22Rv1 (cell line): ENCODE measurements around the gene MTPN.

Experiments
- ZFX ChIP-seq: fragments of 450-650 bp; IDR thresholded peaks from 2 replicates; pipeline ENCODE4 v1.6.1; 2017; ENCODE audit warnings: antibody characterized with exemption, borderline replicate concordance
- TF ChIP-seq, protein P1 (sequence below): fragments of 450-650 bp; IDR thresholded peaks from 2 replicates; pipeline ENCODE4 v1.5.1; 2017; ENCODE audit warnings: mild to moderate bottlenecking

DNA sequence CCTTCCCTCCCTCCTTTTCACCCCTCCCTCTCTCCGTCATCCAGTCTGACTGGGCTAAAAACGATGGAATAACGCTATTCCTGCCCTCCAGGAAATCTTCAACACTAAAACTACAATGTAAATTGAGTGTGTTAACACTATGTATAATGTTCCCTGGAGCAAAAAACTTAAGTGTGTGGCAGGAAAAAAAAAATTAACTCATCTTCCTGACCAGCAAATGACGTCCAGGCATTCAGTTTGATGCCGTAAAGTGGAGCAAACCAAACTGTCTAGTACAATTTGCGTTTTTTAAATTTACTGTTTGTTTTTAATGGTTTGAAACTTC, 545 bp upstream of the MTPN start:
- TF ChIP-seq, protein P1, sequence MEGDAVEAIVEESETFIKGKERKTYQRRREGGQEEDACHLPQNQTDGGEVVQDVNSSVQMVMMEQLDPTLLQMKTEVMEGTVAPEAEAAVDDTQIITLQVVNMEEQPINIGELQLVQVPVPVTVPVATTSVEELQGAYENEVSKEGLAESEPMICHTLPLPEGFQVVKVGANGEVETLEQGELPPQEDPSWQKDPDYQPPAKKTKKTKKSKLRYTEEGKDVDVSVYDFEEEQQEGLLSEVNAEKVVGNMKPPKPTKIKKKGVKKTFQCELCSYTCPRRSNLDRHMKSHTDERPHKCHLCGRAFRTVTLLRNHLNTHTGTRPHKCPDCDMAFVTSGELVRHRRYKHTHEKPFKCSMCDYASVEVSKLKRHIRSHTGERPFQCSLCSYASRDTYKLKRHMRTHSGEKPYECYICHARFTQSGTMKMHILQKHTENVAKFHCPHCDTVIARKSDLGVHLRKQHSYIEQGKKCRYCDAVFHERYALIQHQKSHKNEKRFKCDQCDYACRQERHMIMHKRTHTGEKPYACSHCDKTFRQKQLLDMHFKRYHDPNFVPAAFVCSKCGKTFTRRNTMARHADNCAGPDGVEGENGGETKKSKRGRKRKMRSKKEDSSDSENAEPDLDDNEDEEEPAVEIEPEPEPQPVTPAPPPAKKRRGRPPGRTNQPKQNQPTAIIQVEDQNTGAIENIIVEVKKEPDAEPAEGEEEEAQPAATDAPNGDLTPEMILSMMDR, result no peak
- no peak for TF ChIP-seq ZFX
